ENCODE data around the gene CNNM1.

DNA sequence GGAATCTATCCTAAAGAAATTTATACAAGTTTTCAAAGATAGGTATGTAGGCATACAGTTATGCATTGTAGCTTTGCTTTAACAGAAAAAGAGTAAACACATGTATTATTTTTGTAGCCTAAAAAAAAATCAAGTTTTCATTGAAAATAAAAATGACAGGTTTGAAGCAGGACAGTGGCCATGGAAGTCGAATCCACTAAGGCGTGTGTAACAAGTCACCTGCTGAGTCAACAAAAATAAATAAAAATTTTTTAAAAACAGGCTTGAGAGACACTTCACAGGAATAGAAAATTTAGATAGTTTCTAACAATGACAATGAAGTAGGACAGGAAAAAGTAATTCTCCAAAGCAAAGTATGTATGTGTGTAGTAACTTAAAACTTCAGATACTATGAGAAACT, 109.7 kb downstream of the CNNM1 start:
- TF ChIP-seq, protein P1, sequence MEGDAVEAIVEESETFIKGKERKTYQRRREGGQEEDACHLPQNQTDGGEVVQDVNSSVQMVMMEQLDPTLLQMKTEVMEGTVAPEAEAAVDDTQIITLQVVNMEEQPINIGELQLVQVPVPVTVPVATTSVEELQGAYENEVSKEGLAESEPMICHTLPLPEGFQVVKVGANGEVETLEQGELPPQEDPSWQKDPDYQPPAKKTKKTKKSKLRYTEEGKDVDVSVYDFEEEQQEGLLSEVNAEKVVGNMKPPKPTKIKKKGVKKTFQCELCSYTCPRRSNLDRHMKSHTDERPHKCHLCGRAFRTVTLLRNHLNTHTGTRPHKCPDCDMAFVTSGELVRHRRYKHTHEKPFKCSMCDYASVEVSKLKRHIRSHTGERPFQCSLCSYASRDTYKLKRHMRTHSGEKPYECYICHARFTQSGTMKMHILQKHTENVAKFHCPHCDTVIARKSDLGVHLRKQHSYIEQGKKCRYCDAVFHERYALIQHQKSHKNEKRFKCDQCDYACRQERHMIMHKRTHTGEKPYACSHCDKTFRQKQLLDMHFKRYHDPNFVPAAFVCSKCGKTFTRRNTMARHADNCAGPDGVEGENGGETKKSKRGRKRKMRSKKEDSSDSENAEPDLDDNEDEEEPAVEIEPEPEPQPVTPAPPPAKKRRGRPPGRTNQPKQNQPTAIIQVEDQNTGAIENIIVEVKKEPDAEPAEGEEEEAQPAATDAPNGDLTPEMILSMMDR (IDR thresholded peaks at IDR 0.05), result no peak
- no peak for TF ChIP-seq POLR2A (IDR thresholded peaks at IDR 0.05)
